SK-N-SH (cell line): ENCODE results near the gene GRIK5. TPM values are rescaled to one million over a fixed set of nuclear protein-coding genes. Genes with fewer than 3 reads are reported as not detected.

Experiments used
- CTCF ChIA-PET: fragments of 300-600, 350-600 bp; formaldehyde crosslinking; extraction: SDS; loops from one replicate; lab custom pipeline; 2021; lab: Yijun Ruan, JAX
- POLR2A ChIA-PET: fragments of 350-600 bp; sonication (Branson Sonifier 250); formaldehyde crosslinking; extraction: SDS; loops from one replicate; lab custom pipeline; 2020; ENCODE audit warnings: antibody characterized with exemption, inconsistent platforms; lab: Yijun Ruan, JAX
- DNase-seq: peaks from one replicate; pipeline ENCODE4 v3.0.0; 2012
- H2AFZ ChIP-seq: fragments of 200-600 bp; sonication (generic); 2 replicates; pipeline ENCODE4 v1.8.1; 2016; ENCODE audit warnings: antibody characterized with exemption, mild to moderate bottlenecking, low read depth
- H3F3A ChIP-seq: fragments of 200-600 bp; sonication (generic); replicated peaks from 2 replicates; pipeline ENCODE3; 2016; ENCODE audit warnings: antibody characterized with exemption, mild to moderate bottlenecking; ENCODE audit not compliant: insufficient read depth
- H3K27ac ChIP-seq, 2 experiments: fragments of 200-500 bp in 1 of 2; fragments of 200-600 bp in 1 of 2; sonication (Bioruptor generic) in 1 of 2; sonication (generic), shearing (Covaris generic) in 1 of 2; 2 replicates each; pipeline versions ENCODE4 v1.5.1 to v1.6.1; 2014 to 2016; ENCODE audit warnings: low read depth in 2 of 2, inconsistent platforms in 1 of 2, low read length in 1 of 2, mild to moderate bottlenecking in 1 of 2, mixed read lengths in 1 of 2
- H3K27me3 ChIP-seq: fragments of 200-600 bp; sonication (generic), shearing (Covaris generic); 2 replicates; pipeline ENCODE4 v1.6.1; 2016; ENCODE audit warnings: mixed run types; ENCODE audit not compliant: insufficient read depth
- H3K36me3 ChIP-seq, 2 experiments: fragments of 200-500 bp in 1 of 2; fragments of 200-600 bp in 1 of 2; sonication (Bioruptor generic) in 1 of 2; sonication (generic) in 1 of 2; replicated peaks in 1 of 2; 2 replicates each; pipeline versions ENCODE3 to v1.5.1; 2014 to 2016; ENCODE audit warnings: low read length in 1 of 2, mild to moderate bottlenecking in 1 of 2; ENCODE audit not compliant: insufficient read depth in 2 of 2, control insufficient read depth in 1 of 2
- H3K4me1 ChIP-seq, 2 experiments: fragments of 200-500 bp in 1 of 2; fragments of 200-600 bp in 1 of 2; sonication (Bioruptor generic) in 1 of 2; sonication (generic), shearing (Covaris generic) in 1 of 2; 2 replicates each; pipeline versions ENCODE4 v1.5.1 to v1.6.1; 2014 to 2016; ENCODE audit warnings: low read depth in 1 of 2, low read length in 1 of 2, mixed run types in 1 of 2; ENCODE audit not compliant: insufficient read depth in 2 of 2, control insufficient read depth in 1 of 2
- H3K4me2 ChIP-seq: fragments of 200-600 bp; sonication (generic), shearing (Covaris generic); 2 replicates; pipeline ENCODE4 v1.6.1; 2017; ENCODE audit warnings: mixed run types
- H3K4me3 ChIP-seq, 2 experiments: fragments of 200-500 bp in 1 of 2; fragments of 200-600 bp in 1 of 2; sonication (Bioruptor generic) in 1 of 2; sonication (generic), shearing (Covaris generic) in 1 of 2; 2 replicates each; pipeline versions ENCODE4 v1.5.1 to v1.8.1; 2014 to 2016; ENCODE audit warnings: low read depth in 2 of 2, inconsistent platforms in 1 of 2, low read length in 1 of 2, mild to moderate bottlenecking in 1 of 2, mixed read lengths in 1 of 2, moderate library complexity in 1 of 2
- H3K79me2 ChIP-seq: fragments of 200-600 bp; sonication (generic); 2 replicates; pipeline ENCODE4 v1.8.1; 2017; ENCODE audit warnings: mild to moderate bottlenecking; ENCODE audit not compliant: insufficient read depth
- H3K9ac ChIP-seq: fragments of 200-600 bp; sonication (generic); 2 replicates; pipeline ENCODE4 v1.6.1; 2017; ENCODE audit warnings: mixed run types
- H3K9me2 ChIP-seq: fragments of 200-600 bp; sonication (generic); 2 replicates; pipeline ENCODE4 v1.6.1; 2017; ENCODE audit warnings: mixed run types
- H3K9me3 ChIP-seq: fragments of 200-600 bp; sonication (generic); 2 replicates; pipeline ENCODE4 v1.6.1; 2017; ENCODE audit warnings: mixed run types, mild to moderate bottlenecking, moderate library complexity
- H4K20me1 ChIP-seq: fragments of 200-600 bp; sonication (generic); 2 replicates; pipeline ENCODE4 v1.6.1; 2017; ENCODE audit warnings: mild to moderate bottlenecking, mixed run types; ENCODE audit not compliant: insufficient read depth
- CHD2 ChIP-seq: fragments of 150-350 bp; IDR thresholded peaks from 2 replicates; pipeline ENCODE4 v1.6.1; 2018; ENCODE audit warnings: low read length; ENCODE audit not compliant: partially characterized antibody
- EZH2phosphoT487 ChIP-seq: fragments of 200-600 bp; sonication (generic); IDR thresholded peaks from 2 replicates; pipeline ENCODE4 v1.6.1; 2017; ENCODE audit warnings: low read depth, mixed run types, mild to moderate bottlenecking, antibody characterized with exemption, moderate library complexity, borderline replicate concordance
- FOXM1 ChIP-seq: IDR thresholded peaks from 2 replicates; pipeline ENCODE4 v1.4.0; 2012; ENCODE audit warnings: low read depth, mild to moderate bottlenecking
- IRF3 ChIP-seq: fragments of 150-350 bp; IDR thresholded peaks from 2 replicates; pipeline ENCODE4 v1.6.1; 2016; ENCODE audit warnings: mild to moderate bottlenecking, low read depth, low read length
- MAX ChIP-seq: IDR thresholded peaks from 2 replicates; pipeline ENCODE4 v1.4.0; 2012; ENCODE audit warnings: low read depth
- NFIC ChIP-seq: IDR thresholded peaks from 2 replicates; pipeline ENCODE4 v1.4.0; 2012; ENCODE audit warnings: borderline replicate concordance
- SIN3A ChIP-seq: IDR thresholded peaks from 2 replicates; pipeline ENCODE4 v1.6.1; 2012; ENCODE audit warnings: low read depth, mild to moderate bottlenecking, low read length, moderate library complexity, borderline replicate concordance
- TAF1 ChIP-seq: IDR thresholded peaks from 2 replicates; pipeline ENCODE4 v1.6.1; 2012; ENCODE audit warnings: low read depth, mild to moderate bottlenecking, low read length, moderate library complexity, borderline replicate concordance
- USF2 ChIP-seq: fragments of 150-350 bp; IDR thresholded peaks from 2 replicates; pipeline ENCODE4 v1.6.1; 2017; ENCODE audit warnings: antibody characterized with exemption, low read length, low read depth, borderline replicate concordance
- ZBTB33 ChIP-seq: IDR thresholded peaks from 2 replicates; pipeline ENCODE4 v1.4.0; 2012; ENCODE audit warnings: low read depth, borderline replicate concordance
- WGBS: methylation state at CpG from one replicate; pipeline ENCODE4 v1.1.6; 2017; ENCODE audit warnings: low lambda C conversion rate; 5-methylcytosine and 5-hydroxymethylcytosine counted together
- polyA plus RNA-seq, 3 experiments: library from polyadenylated mRNA; depleted of rRNA; stranded (reverse); fragments of >200 nt; gene quantifications; 2 replicates each; pipeline ENCODE4 v1.2.3, GENCODE V29; 2012

Gene GRIK5
- polyA plus RNA-seq, 1 of the 3 experiments (the other 2 are of a cell fraction), result 2.4 TPM

GRCh38 chr19:42074513-42075363, 4.7 kb upstream of the GRIK5 start:
- CTCF ChIA-PET, result interaction anchor here (1.2 kb wide), 1 partner anchor 40 kb away, joined by 6 read pairs; no protein-coding TSS in a partner anchor

GRCh38 chr19:42071247-42071646, 1.2 kb upstream of the GRIK5 start:
- POLR2A ChIA-PET, result no interaction called here
- Histone ChIP-seq H3K4me2 (no peak overlapping the region), H4K20me1 (no peaks in the 10 kb centered on the region), H3K79me2 (peaks cover 2% of the 10 kb centered on the region), H3K9me3 (no peaks in the 10 kb centered on the region), H3K9ac (no peak overlapping the region), H3K36me3 (no peaks in the 10 kb centered on the region), H2AFZ (no peak overlapping the region), H3F3A (peaks cover 6% of the 10 kb centered on the region), H3K9me2 (no peaks in the 10 kb centered on the region), H3K27ac (no peak overlapping the region; a peak in 1 of 4 replicates), H3K27me3 (peaks cover 10% of the 10 kb centered on the region; the same call in 1 of the 2 replicates), H3K4me1 (peaks cover 0 to 29% of the 10 kb centered on the region in 2 experiments; a peak in 2 of 4 replicates), H3K4me3 (no peak overlapping the region)
- WGBS, result 94% methylated on average over 12 of the region's 12 CpGs
- DNase-seq, result no peak
- CTCF ChIA-PET, result interaction anchor here (0.6 to 1.7 kb wide), 2 partner anchors 37 to 38 kb away, joined by 3 to 6 read pairs; no protein-coding TSS in a partner anchor
- TF ChIP-seq FOXM1 (no peak), SIN3A (no peak), NFIC (no peak), IRF3 (no peak), MAX (no peak)

More at GRCh38 chr19:42074513-42075363, 4.7 kb upstream of the GRIK5 start:
- Histone ChIP-seq H3K4me1 (peaks cover 6 to 19% of the 10 kb centered on the region in 2 experiments; a peak in 2 of 4 replicates), H3K4me2 (peak overlapping the region; percentile 86), H3K9me3 (no peaks in the 10 kb centered on the region), H3K27me3 (no peaks in the 10 kb centered on the region), H3K4me3 (peak overlapping the region; percentile 72 to 73), H3K79me2 (peaks cover 37% of the 10 kb centered on the region), H4K20me1 (peaks cover 32% of the 10 kb centered on the region), H3K9me2 (no peaks in the 10 kb centered on the region), H3F3A (peaks cover 6% of the 10 kb centered on the region), H2AFZ (peak overlapping the region; percentile 85), H3K36me3 (peaks cover 13 to 14% of the 10 kb centered on the region in 2 experiments), H3K9ac (peak overlapping the region; percentile 93), H3K27ac (peak overlapping the region; percentile 72 to 73)
- peak; percentile 59 for DNase-seq
- 74% methylated on average over 25 of the region's 27 CpGs for WGBS
- TF ChIP-seq MAX, result no peak
- no peak for TF ChIP-seq USF2
- no peak for TF ChIP-seq CHD2
- TF ChIP-seq TAF1, result no peak
- no peak for TF ChIP-seq EZH2phosphoT487
- TF ChIP-seq ZBTB33, result no peak
- POLR2A ChIA-PET, result no interaction called here
